ENCODE measurements around the gene HDAC10.

HDAC10 gene

GRCh38 chr22:50215297-50216054, 35.6 kb downstream of the HDAC10 start:
- Histone ChIP-seq H3K36me3 (peaks cover 94% of the 10 kb centered on the region), H3K27ac (no peak overlapping the region), H3K4me3 (no peak overlapping the region), H4K20me1 (peaks cover 99% of the 10 kb centered on the region), H3K4me2 (no peak overlapping the region), H3K9ac (no peak overlapping the region), H3K27me3 (no peaks in the 10 kb centered on the region), H3K4me1 (peaks cover 49% of the 10 kb centered on the region), H3K9me3 (no peaks in the 10 kb centered on the region)
- no peak for TF ChIP-seq Cebpa-rat (IDR thresholded peaks at IDR 0.05)

- no peaks in the 10 kb centered on the region for H3K27me3 ChIP-seq
- H3K4me2 ChIP-seq: no peak overlapping the region
- H3K9me3 ChIP-seq: no peaks in the 10 kb centered on the region
- peaks cover 49% of the 10 kb centered on the region for H3K4me1 ChIP-seq
- no peak overlapping the region for H3K9ac ChIP-seq
- no peak overlapping the region for H3K4me3 ChIP-seq
- TF ChIP-seq Cebpa-rat (IDR thresholded peaks at IDR 0.05): no peak
- H4K20me1 ChIP-seq: peaks cover 99% of the 10 kb centered on the region
- H3K36me3 ChIP-seq: peaks cover 90% of the 10 kb centered on the region
- H3K27ac ChIP-seq: no peak overlapping the region
Observed at GRCh38 chr22:50213263-50213662, 37.8 kb downstream of the HDAC10 start.

GRCh38 chr22:50211147-50211546, 39.9 kb downstream of the HDAC10 start:
- no peak overlapping the region for H3K4me3 ChIP-seq
- H3K9ac ChIP-seq: no peak overlapping the region
- no peaks in the 10 kb centered on the region for H3K27me3 ChIP-seq
- no peak overlapping the region for H3K4me2 ChIP-seq
- no peak overlapping the region for H3K27ac ChIP-seq
- H3K9me3 ChIP-seq: no peaks in the 10 kb centered on the region
- peaks cover 99% of the 10 kb centered on the region for H4K20me1 ChIP-seq
- no peak for TF ChIP-seq Cebpa-rat (IDR thresholded peaks at IDR 0.05)
- H3K36me3 ChIP-seq: peaks cover 79% of the 10 kb centered on the region
- peaks cover 50% of the 10 kb centered on the region for H3K4me1 ChIP-seq

GRCh38 chr22:50210378-50211139, 40.5 kb downstream of the HDAC10 start:
- Histone ChIP-seq H3K4me1 (peaks cover 56% of the 10 kb centered on the region), H3K27me3 (no peaks in the 10 kb centered on the region), H3K4me3 (no peak overlapping the region), H3K36me3 (peaks cover 79% of the 10 kb centered on the region), H3K27ac (0 out of 2 replicates have a peak overlapping the region, but pooled peaks have one; percentile 6), H3K4me2 (peak overlapping the region; percentile 79; the same call in 1 of the 2 replicates), H4K20me1 (peaks cover 99% of the 10 kb centered on the region), H3K9me3 (no peaks in the 10 kb centered on the region), H3K9ac (no peak overlapping the region)
- TF ChIP-seq Cebpa-rat (IDR thresholded peaks at IDR 0.05): no peak

- Histone ChIP-seq H3K4me2 (peak overlapping the region; percentile 79), H3K9ac (no peak overlapping the region), H3K9me3 (no peaks in the 10 kb centered on the region), H3K27ac (0 out of 2 replicates have a peak overlapping the region, but pooled peaks have one; percentile 6), H3K27me3 (no peaks in the 10 kb centered on the region), H3K4me3 (no peak overlapping the region), H4K20me1 (peaks cover 100% of the 10 kb centered on the region), H3K36me3 (peaks cover 80% of the 10 kb centered on the region), H3K4me1 (peaks cover 63% of the 10 kb centered on the region)
- TF ChIP-seq Cebpa-rat (IDR thresholded peaks at IDR 0.05): no peak
Observed at GRCh38 chr22:50209893-50210292, 41.2 kb downstream of the HDAC10 start.

GRCh38 chr22:50208939-50209892, 41.8 kb downstream of the HDAC10 start:
- Histone ChIP-seq H3K36me3 (peaks cover 80% of the 10 kb centered on the region), H4K20me1 (peaks cover 100% of the 10 kb centered on the region), H3K4me3 (no peak overlapping the region), H3K9ac (no peak overlapping the region), H3K27me3 (no peaks in the 10 kb centered on the region), H3K27ac (peak overlapping the region; percentile 46; the same call in 1 of the 2 replicates), H3K9me3 (no peaks in the 10 kb centered on the region), H3K4me2 (peak overlapping the region; percentile 79), H3K4me1 (peaks cover 70% of the 10 kb centered on the region)
- no peak for TF ChIP-seq Cebpa-rat (IDR thresholded peaks at IDR 0.05)

- Histone ChIP-seq H3K36me3 (peaks cover 75% of the 10 kb centered on the region), H3K4me1 (peaks cover 77% of the 10 kb centered on the region), H3K27me3 (no peaks in the 10 kb centered on the region), H3K27ac (peak overlapping the region; percentile 46), H3K4me3 (no peak overlapping the region), H3K9ac (no peak overlapping the region), H3K9me3 (no peaks in the 10 kb centered on the region), H4K20me1 (peaks cover 99% of the 10 kb centered on the region), H3K4me2 (peak overlapping the region; percentile 79)
- no peak for TF ChIP-seq Cebpa-rat (IDR thresholded peaks at IDR 0.05)
Observed at GRCh38 chr22:50208430-50208938, 42.6 kb downstream of the HDAC10 start.

- peaks cover 99% of the 10 kb centered on the region for H4K20me1 ChIP-seq
- H3K36me3 ChIP-seq: peaks cover 73% of the 10 kb centered on the region
- no peaks in the 10 kb centered on the region for H3K9me3 ChIP-seq
- TF ChIP-seq Cebpa-rat (IDR thresholded peaks at IDR 0.05): no peak
- H3K4me3 ChIP-seq: no peak overlapping the region
- no peak overlapping the region for H3K9ac ChIP-seq
- H3K27me3 ChIP-seq: no peaks in the 10 kb centered on the region
- peaks cover 80% of the 10 kb centered on the region for H3K4me1 ChIP-seq
- peak overlapping the region; percentile 79 for H3K4me2 ChIP-seq
- peak overlapping the region; percentile 46 for H3K27ac ChIP-seq
Observed at GRCh38 chr22:50207383-50208140, 43.5 kb downstream of the HDAC10 start.

All from BLaER1 (cell line).